PC-3 (cell line): ENCODE data around the gene ARHGEF4.
"Not testable (repeated sequence)": the region's sequence is repeated elsewhere in the genome, so short reads cannot be mapped to it uniquely, and the experiment has no call there.

Experiments
- CTCF ChIP-seq: fragments of 300-600 bp; sonication (generic); conservative IDR thresholded peaks from 2 replicates; pipeline ENCODE4 v1.5.1; 2017; ENCODE audit warnings: antibody characterized with exemption, low read depth, mild to moderate bottlenecking, low read length
- EZH2 ChIP-seq: fragments of 300-600 bp; sonication (generic); IDR thresholded peaks from one replicate; pipeline ENCODE4 v1.6.1; 2017; ENCODE audit warnings: antibody characterized with exemption, mild to moderate bottlenecking, low read length; ENCODE audit not compliant: unreplicated experiment
- EZH2phosphoT487 ChIP-seq: fragments of 300-600 bp; sonication (generic); IDR thresholded peaks from 2 replicates; pipeline ENCODE4 v1.6.1; 2018; ENCODE audit warnings: mild to moderate bottlenecking, antibody characterized with exemption, low read length, borderline replicate concordance

GRCh38 chr2:130992003-130992402 is 155.3 kb downstream of the ARHGEF4 start:
- TF ChIP-seq CTCF, EZH2, EZH2phosphoT487: not testable (repeated sequence)
